DMS79 (cell line): ENCODE measurements around the gene POU2F3.

Experiments
- DNase-seq: peaks from one replicate; lab custom pipeline; 2025; lab: John Stamatoyannopoulos, UW

Gene POU2F3

DNA sequence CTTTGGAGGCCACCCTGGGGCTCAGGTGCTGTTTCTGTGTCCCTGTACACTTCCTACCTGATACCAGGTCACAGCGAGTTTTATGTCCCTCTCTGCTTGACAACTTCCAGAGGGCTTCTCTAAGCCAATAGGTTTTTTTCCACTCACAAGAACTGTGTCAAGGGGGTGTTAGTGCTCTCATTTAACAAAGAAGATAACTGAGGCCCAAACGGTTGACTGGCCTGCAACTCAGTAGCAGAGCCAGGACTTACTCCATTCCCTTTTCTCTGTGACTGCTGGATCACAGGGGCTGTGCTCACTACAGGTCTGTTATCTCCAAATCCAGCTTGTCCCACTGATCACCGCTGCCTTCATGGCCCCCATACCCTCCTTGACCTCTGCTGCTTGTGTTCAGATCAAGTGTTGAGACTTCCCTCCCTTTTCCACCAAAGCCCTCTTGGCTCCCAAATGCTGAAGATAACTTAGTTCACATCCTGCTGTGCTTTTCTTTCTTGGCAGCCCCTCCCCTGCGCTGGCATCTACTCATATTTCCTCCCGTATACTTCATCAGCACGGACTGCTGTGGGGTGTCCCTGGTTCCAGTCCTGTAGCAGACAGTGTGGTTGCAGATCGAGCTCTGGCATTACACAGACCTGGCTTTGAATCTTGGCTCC is 41.3 kb downstream of the POU2F3 start:
- no peak for DNase-seq

GRCh38 chr11:120283124-120283523 is 43.2 kb downstream of the POU2F3 start:
- DNase-seq, result no peak

- DNase-seq, result no peak
Measured at GRCh38 chr11:120284272-120284671, 44.3 kb downstream of the POU2F3 start.

DNA sequence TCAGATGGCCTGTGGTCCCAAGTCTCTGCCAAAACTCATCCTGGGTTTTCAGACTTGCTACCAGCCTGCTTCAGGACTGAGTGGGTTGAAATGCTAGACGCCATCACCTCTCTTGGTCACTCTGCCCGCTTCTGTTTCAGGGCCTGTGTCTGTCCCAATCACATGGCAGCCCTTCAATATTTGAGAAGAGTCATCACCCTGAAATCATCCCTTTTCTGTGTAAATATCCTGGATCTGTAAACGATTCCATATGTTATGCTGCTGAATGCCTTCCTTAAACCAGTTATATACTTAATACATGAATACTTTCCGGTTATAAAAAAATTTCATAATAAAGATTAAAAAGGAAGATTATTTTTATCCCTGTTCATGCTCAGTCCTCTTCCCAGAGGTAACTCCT is 45.3 kb downstream of the POU2F3 start:
- no peak for DNase-seq

GRCh38 chr11:120288021-120288420 is 48.1 kb downstream of the POU2F3 start:
- no peak for DNase-seq

GRCh38 chr11:120289426-120289825 is 49.5 kb downstream of the POU2F3 start:
- no peak for DNase-seq

DNA sequence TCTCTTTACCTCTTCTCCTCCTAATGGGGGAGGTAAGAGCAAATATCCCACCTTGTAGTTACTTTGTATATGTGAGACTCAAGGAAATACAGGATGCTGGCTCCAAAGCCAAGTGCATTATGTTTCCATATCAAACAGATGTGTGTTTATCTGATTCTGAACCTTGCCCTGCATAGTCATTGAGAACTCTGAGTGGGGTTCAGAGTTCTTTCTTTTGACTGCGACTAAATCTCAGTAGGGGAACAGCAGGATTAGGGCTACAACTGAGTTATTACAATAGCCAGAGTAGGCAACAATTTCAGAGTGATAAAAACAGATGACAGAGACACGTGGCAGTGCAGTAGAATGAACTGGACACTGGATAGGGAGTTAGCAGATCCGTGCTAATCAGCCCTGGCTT is 51.0 kb downstream of the POU2F3 start:
- no peak for DNase-seq

DNA sequence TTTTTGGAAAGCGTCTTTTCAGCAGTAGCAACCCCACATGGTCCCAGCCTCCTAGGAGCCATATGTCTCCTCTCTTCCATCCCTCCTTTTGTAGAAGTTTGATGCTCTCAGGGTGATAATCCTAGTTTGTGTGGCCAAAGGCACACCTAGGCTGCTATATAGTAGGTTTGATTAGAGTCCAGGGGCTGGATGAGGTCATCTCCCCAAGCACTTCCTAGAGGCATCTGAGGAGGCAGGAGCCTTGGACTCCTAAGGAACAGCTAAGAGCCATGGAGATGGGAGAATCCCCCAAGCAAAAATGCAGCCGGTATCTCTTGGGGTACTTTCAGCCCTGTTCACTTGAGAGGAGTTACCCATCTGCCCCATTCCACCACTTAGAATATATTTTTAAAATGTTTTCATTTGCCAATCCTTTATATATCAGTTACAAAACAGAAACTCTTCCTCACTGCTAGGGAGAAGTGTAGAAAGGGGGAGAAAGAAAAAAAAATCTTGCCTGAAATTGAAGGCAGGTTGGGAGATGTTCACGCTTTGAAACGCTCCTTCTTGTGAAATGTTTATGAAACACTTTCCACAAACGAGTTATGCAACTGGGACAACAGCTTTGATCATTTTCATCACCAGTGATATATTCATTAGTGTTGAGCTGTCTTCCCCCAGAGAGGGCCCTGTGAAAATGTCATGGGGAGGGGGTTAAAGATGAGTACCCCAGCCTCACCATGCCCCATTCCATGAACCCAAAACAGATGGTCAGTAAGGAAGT is 53.3 kb downstream of the POU2F3 start:
- no peak for DNase-seq

DNA sequence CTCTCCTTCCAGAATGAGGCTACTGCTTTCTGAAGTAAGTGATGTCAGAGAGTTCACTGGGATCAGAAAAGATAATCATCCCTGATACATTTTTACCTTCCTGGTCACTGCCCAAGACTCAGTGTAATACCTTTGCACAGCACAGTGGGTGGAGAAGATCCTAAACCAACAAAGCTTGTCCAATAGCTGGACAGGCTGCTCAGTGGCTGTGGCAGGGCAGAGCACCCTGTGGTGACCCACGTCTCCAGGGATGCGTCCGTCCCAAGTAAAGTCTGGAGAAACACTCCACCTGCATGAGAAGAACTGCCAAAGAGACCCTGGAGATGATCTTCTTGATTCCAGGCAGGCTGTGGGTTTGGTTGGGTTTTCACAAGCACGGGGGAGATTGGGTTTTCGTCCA is 54.2 kb downstream of the POU2F3 start:
- no peak for DNase-seq

- no peak for DNase-seq
Measured at GRCh38 chr11:120295099-120295498, 55.2 kb downstream of the POU2F3 start.

GRCh38 chr11:120296554-120296953 is 56.6 kb downstream of the POU2F3 start:
- DNase-seq, result no peak

- DNase-seq, result no peak
Measured at GRCh38 chr11:120298461-120298860, 58.5 kb downstream of the POU2F3 start.

DNA sequence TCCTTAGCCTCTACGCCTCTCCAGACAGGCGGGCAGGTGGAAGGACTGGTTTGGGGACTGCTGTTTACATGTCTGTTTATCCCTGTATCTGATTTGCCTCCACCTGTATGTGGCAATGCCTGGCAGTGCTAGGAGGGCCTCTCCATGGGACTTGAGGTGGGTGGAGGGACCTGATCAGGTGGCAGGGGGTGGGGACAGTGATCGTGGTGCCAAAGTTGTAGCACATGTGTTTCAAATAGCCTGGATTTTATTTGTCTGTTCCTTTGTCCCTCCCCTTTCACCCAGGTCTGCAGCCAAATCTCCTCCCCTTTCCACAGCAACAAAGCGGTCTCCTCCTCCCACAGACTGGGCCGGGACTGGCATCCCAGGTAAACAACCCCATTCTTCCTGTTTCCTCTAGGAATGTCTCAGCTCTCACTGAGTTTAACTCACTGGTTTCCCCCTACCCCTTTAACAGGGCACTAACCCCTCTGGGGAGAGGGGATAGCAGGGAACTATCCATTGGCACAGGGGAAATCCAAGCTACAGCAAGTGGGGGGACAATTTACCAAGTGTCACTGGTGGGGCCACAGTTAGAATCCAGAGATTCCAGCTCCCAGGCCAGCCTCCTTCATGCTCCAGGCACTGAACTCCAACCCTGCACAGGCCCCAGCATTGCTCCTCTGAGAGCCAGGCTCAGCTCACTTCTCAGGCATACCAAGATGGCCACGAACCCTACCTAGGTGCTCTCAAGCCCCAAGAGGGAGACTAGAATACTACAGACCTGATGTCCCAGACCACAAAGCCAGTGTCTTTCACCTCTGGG is 62.3 kb downstream of the POU2F3 start:
- DNase-seq, result peak; percentile 66

DNA sequence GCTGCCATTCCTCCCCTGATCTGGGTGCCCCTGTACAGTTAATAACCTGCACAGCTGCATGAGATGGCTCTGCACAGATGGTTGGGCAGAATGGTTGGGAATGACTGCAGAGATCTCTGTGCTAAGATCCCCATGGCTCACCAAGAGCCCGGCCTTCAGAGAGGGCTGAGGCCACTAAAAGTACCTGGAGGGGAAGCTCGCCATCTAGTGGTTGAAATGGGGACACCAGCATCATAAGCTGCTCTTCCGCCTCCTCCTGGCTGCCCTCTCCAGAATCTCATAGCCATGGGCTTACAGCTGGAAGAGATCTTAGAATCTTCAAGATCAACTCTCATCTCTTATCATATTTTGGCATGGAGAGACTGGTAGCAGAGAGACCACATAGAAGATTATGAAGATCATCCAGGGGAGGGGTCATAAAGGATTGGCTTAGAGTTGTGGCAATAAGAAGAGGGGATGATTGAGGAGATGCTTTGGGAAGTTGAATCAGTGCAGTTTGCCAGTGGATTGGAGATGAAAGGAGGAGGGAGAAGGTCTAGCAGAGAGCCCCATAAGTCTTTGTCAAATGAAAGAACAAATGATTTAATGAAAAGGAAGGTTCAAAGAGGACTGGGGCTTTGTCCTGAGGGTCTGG is 63.2 kb downstream of the POU2F3 start:
- DNase-seq, result peak; percentile 23

- no peak for DNase-seq
Measured at GRCh38 chr11:120304526-120304925, 64.6 kb downstream of the POU2F3 start.

- no peak for DNase-seq
Measured at GRCh38 chr11:120305286-120305685, 65.3 kb downstream of the POU2F3 start.

DNA sequence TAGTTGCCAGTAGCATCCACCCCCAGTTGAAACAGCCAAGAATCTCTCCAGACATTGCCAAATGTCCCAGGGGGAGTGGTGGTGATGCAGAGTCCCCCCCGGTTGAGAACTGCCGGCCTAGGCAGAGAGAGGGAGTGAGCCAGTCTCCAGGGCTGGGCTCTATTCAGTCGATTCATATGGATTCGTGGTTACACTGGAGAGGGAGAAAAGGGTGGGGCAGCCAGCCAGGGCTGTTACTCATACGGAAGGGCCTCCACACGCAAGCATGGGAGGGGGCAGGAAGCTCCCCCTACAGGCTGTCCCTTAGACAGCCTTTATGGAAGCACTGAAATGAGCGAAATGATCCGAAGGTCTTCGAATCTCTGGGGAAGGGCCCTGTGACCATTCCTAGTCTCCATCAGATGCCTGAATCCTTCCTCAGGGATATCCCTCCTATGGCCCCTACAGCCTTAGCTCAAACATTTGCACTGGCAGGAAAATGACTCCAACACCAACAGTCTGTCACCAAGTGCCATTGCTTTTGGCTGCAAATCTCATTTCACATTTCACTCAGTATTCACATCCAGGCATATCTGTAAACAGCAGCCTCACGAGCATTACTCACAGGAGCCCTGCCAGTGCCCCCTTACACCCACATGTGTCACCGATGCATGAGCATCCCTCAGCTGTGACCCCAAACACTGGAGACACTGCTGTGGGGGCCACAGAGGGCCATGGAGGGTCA is 66.7 kb downstream of the POU2F3 start:
- DNase-seq, result no peak

DNA sequence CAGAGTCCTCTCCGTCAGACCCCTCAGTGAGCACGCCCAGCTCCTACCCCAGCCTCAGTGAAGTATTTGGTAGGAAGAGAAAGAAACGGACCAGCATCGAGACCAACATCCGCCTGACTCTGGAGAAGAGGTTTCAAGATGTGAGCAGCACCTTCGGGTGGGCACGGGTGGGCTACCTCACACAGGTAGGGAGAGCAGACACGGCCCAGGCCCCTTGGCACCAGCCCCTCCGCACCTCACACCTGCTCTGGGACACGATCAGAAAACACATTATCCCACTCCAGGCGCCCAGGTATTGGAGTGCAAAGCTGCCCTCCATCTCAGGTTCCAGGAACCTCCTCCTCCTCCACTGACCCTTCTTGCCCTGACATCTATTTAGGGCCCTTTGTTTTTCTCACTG is 67.5 kb downstream of the POU2F3 start:
- no peak for DNase-seq

GRCh38 chr11:120308081-120308480 is 68.1 kb downstream of the POU2F3 start:
- DNase-seq, result no peak

- no peak for DNase-seq
Measured at GRCh38 chr11:120310870-120311269, 70.9 kb downstream of the POU2F3 start.

DNA sequence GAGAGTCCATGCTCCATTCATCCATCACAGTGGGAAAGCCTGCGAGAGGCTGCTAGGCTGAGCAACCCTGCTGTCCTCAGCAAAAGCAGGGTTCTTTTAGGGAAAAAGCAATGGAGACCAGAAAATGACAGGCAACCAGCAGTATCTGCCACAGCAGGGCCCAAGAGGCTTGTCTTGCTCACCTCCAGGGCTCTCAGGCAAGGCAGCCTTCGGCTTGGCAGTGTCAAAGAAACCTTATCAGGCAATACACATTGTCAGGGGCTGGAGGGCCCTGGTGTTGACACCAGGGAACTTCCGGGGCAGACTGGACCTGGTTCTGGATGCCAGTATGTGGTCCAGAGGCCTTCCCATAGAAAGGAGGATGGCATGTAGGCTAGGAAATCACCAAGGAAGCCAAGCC is 74.9 kb downstream of the POU2F3 start:
- no peak for DNase-seq
